HG03139 (cell line): ENCODE data around the gene CHCHD3.
"Not testable (repeated sequence)": the region's sequence is repeated elsewhere in the genome, so short reads cannot be mapped to it uniquely, and the experiment has no call there.

Experiments
- ATAC-seq: cut with Tn5 transposase; IDR thresholded peaks from one replicate; pipeline ENCODE4 v1.9.1; 2021; ENCODE audit not compliant: unreplicated experiment

CHCHD3 gene

DNA sequence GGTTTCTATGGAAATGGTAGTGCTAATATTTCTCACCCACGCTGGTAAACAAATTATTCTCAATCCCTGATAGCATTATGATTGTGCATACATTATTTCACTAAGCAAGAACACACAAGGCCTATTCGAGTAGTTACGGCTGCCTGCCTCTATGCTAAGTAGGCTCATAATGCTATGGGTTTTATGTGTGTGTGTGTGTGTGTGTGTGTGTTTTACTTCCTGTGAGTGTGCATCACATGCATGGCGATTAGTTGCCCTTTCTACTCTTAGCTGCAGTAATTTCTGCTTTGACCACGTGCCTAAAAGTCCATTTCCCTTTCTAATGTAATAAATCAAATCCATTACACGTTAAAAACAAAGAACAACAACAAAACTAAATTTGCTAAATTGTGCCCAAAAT is 117.0 kb downstream of the CHCHD3 start:
- ATAC-seq = no peak

- ATAC-seq = no peak
These were observed 122.0 kb downstream of the CHCHD3 start for GRCh38 chr7:132959891-132960290.

- ATAC-seq = no peak
These were observed 125.3 kb downstream of the CHCHD3 start for GRCh38 chr7:132956556-132956955.

DNA sequence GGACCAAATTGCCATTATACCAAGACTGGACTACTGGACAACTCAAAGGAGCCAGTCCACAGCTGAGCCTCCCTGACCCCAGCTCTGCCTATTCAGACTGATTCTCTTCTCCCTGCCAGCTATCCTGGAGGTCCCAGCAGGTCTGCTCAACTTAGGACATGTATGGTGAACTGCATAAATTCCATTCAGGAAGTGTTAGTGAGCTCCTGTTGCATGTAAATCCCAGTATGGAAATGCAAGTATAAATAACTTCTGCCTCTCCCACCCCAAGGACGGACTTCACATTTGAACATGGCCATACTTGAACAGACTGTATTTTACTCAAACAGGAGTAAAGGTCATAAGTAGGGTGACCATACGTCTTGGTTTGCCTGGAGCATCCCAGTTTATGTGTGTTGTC is 128.4 kb downstream of the CHCHD3 start:
- no peak for ATAC-seq

- no peak for ATAC-seq
These were observed 131.2 kb downstream of the CHCHD3 start for GRCh38 chr7:132950725-132951124.

DNA sequence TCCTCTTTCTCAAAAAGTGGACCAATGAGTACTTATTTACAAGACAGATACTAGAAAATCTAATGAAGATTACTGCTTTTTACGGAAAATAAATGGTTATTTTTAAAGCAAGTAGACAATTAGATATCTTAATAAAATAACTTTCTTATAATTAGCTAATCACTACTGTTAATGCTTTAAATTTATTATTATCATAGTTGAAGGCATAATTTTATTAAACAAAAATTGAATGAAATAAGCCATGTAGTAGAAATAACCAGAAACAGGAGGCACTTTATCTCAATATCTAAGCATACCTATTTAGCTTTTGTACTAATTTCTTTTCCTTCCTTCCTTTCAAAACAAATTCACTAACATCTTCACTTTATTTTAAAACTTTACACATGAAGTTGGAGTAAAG is 134.9 kb downstream of the CHCHD3 start:
- no peak for ATAC-seq

DNA sequence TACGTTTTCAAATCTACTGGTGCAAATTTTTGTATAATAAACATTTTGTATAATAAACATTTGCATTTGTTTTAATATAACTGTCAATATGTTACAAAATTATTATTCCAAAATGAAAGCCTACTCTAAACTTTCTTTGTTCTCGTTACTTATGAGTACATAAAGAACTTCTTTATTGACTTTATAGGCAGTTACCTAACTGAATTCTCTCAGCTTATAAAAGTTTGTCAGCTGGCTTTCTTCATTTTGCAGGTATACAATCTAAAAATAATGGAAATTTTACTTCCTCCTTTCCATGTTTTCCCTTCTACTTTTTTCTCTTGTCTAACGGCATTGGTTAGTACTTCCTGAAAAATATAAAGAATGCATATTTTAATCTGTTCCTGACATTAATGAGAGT is 137.1 kb downstream of the CHCHD3 start:
- ATAC-seq = no peak

GRCh38 chr7:132943645-132944044 is 138.2 kb downstream of the CHCHD3 start:
- ATAC-seq = no peak

DNA sequence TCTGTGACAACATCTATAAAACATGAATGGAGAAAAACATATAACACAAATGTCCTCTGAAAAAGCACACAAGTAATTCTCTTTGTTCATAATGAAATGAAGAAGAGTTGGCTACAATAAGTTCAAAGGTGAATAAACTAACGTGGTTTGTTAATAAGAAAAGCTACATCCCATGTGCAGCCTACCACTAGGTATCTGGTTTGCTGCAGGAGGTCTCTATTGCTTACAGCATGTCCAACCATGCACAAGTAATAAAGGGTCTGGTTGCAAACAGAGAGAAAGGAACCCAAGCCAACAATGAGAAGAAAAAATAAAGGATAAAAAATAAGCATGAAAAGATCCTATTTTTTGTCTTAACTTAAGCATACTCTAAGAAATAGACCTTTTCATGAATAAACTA is 139.2 kb downstream of the CHCHD3 start:
- no peak for ATAC-seq

- no peak for ATAC-seq
These were observed 140.0 kb downstream of the CHCHD3 start for GRCh38 chr7:132941905-132942304.

- no peak for ATAC-seq
These were observed 140.5 kb downstream of the CHCHD3 start for GRCh38 chr7:132941428-132941827.

GRCh38 chr7:132940084-132940483 is 141.8 kb downstream of the CHCHD3 start:
- ATAC-seq = no peak

GRCh38 chr7:132939495-132939894 is 142.4 kb downstream of the CHCHD3 start:
- ATAC-seq = no peak

GRCh38 chr7:132937286-132937685 is 144.6 kb downstream of the CHCHD3 start:
- no peak for ATAC-seq

GRCh38 chr7:132935608-132936007 is 146.3 kb downstream of the CHCHD3 start:
- ATAC-seq = no peak

- ATAC-seq = no peak
These were observed 147.9 kb downstream of the CHCHD3 start for GRCh38 chr7:132934017-132934416.

DNA sequence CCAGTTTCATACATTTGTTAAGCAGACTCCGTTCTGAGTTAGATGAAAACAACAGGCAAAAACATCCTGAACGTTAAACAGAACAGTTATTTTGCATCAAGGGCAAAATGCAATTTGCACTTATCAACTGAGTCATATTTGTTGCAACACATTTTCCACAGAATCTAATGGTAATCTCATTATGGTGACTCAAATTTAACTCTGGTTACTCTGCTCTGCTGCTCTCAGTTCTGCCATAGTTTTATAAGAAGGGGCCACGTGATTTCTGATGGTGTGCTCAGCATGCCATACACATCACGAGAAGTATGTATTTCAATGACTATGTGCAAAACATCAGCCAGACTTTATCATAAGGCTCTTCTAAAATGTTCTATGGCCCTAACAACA is 148.8 kb downstream of the CHCHD3 start:
- ATAC-seq = no peak

- no peak for ATAC-seq
These were observed 149.4 kb downstream of the CHCHD3 start for GRCh38 chr7:132932296-132933071.

DNA sequence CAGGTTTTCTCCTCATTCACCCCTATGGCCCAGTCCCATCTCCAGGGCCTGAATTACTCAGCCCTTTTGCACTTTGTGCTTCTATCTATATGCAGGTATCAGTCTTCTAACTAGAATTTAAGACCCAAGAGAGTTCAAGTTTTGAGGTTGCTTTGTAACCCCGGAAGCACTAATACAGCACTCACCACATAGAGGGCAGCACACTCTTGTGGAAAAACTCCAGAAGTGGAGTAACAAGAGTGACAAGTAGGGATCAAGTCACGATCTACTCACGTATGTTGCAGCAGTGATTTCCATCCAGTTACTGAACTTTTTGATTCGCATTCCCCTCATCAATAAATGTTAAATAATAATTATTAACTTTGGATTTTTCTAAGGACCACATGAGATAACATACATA is 151.0 kb downstream of the CHCHD3 start:
- ATAC-seq = no peak

DNA sequence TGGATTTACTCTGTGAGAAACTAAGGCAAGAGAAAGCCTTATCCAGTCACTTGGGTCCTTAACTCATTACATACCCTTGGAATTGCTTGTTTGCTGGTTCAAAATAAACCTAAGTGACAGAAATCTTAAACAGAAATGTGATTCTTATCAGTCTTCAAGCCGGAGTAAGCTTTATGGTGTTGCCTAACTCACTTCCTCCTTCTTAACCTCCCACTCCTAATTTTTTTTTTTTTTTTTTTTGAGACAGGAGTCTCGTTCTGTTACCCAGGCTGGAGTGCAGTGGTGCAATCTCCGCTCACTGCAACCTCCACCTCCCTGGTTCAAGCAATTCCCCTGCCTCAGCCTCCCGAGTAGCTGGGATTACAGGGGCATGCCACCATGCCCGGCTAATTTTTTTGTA is 151.9 kb downstream of the CHCHD3 start:
- ATAC-seq = not testable (repeated sequence)

DNA sequence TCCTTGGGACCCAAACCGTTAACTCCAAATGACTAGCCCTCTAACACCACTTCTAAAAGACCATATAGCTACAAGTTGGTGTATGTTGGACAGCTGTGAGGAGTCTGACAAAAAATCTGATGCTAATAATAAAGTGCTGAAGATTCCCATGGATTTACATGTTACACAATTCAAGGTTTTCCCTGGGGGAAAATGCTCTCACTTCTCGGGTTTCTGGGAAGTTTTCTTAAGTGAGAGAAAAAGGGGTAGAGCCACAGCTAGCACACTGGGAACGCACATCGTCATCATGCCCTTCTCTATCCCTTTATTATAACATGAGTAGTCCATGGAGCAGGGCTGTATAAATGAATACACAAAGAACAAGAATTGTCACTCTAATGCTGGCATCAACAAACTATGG is 162.1 kb downstream of the CHCHD3 start:
- no peak for ATAC-seq

DNA sequence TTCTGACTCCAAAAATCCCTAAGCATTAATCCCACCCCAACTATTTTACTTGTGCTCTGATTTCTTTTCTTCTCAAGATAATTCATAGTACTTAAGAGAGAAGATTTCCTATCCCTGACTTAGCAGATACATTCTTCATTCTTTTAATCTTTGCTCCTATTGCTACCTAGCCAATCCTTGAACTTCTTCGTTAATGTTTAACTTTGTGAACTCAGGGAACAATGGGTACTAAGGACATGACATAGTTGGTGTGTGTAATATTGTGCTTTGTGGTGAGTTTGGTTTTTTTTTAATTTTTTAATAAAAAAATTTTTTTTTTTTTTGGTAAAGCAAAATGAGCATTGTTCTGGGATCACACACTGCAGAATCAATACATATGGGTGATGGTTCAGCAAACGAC is 166.2 kb downstream of the CHCHD3 start:
- ATAC-seq = no peak

- ATAC-seq = no peak
These were observed 171.2 kb downstream of the CHCHD3 start for GRCh38 chr7:132910657-132911056.
